Measurements from ENCODE around the gene CEP170B.

Gene CEP170B

DNA sequence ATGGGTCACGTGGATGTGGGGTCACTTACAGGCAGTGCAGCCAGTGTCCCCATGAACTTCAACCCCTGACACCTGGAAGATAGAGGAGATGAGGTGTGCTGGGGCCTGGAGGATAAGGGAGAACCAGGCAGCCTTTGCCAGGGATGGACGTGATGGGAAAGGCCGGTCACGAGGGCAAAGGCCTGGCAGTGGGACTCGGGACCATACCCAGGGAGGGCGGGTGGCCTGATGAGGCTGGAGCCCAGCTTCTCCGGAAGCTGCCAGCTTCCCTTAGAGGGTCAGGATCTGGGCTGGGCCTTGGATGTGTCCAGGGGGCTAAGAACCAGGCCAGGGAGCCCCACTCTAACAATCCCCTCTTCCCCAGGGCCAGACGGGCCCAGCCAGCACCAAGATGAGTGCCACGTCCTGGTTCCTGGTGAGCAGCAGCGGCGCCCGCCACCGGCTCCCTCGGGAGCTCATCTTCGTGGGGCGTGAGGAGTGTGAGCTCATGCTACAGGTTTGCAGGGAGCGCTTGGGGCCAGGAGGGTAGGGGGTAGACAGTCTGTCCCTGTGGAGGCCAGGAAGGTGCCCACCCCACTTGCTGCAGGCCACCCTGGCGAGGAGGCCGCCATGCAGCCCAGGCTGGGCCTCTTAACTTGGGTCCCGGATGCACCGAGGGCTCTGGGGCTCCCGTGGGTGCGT lies 3.1 kb downstream of the CEP170B start:
- no peak for DNase-seq

DNA sequence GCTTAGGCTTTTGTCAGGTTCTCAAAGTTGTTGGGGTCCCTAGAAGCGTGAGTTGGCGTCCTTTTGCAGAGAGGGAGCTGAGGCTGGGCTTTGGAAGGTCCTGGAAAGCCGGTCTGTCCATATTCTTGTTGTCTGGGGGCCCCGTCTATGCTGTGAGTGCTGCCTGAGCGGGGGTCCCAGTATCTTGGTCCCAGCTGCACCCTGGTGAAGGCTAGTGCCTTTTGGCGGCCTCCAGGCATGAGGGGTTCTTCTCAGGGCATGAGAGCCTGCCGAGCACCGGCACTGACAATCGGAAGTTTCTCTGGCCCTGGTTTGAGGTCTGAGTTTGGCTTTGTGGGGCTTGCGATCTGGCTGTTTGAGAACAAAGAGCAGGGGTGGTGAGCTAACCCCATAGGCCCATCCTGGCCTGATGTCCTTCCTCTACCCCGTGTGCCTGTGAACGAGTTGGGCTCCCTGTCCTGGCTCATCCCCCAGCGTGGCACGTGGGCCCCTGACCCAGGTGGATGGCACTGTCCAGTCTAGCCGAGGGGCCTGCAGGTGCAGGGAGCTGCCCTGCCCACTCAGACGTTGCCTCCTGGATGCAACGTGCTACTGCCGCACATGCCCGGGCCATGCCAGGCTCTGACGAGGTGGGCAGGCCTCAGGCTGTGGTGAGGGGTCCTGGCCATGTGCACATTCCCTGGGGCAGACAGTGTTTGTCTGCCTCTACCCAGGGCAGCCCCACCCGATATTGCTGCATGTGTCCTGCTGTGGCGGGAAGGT lies 3.9 kb downstream of the CEP170B start:
- no peak for DNase-seq

DNA sequence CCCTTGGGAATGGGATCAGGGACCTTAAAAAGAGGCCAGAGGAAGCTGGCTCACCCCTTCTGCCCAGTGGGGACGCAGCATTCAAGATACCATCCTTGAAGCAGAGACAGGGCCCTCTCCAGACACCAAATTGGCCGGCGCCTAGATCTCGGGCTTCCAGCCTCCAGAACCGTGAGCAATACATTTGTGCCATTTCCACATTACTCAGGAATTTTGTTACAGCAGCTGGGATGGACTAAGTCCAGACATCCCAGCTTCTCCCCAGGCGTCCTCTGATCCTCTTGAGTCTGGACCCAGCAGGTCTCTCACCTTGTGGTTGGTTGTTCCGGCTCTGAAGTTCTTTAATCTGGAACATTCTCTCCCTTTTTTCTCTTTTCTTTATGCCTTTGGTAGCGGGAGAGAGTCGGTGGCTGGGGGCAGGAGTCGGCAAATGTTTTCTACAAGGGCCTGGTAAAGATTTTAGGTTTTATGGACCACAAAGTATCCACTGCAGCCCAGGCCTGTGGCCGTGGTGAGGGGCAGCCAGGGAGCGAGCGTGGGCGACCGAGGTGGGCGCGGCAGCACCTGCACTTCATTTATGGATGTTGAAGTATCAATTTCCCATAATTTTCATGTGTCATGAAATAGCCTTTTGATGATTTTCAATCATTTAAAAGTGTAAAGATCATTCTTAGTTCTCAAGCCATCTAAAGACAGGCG lies 4.8 kb downstream of the CEP170B start:
- no peak for DNase-seq

DNA sequence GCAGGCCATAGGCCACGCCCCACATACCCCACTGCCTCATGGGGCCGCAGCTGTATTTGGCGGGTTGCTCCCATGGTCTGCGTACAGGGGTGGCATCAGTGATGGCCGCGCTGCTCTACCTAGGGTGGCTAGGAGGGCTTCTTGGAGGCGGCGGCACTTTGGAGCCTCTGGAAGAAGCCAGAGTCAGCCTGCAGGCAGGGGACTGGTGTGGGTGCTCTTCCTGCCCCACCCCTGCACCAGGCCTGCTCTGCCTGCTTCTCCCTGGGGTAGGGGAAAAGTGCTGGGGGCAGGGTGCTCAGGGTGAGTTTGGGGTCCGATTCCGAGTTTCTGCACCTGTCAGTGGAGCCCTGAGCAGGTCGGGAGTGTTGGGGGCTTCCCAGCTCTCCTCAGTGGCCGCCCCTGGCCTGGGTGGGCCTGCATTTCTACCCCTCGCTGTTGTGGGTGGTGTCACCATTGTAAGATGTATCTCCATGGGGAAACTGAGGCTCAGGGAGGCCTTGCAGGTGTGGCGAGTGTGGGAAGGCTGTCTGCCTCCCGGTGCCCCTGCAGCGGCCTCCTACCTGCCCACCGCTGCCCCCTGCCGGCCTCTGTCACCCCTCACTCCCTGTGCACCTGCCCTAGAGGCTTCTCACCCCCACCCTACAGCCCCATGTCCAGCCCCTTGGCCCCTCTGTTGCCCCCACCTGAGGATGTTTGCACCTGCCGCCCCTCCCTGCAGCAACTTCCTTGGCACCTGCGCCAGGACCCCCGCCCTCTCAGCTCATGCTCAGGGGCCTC lies 5.5 kb downstream of the CEP170B start:
- no peak for DNase-seq

DNA sequence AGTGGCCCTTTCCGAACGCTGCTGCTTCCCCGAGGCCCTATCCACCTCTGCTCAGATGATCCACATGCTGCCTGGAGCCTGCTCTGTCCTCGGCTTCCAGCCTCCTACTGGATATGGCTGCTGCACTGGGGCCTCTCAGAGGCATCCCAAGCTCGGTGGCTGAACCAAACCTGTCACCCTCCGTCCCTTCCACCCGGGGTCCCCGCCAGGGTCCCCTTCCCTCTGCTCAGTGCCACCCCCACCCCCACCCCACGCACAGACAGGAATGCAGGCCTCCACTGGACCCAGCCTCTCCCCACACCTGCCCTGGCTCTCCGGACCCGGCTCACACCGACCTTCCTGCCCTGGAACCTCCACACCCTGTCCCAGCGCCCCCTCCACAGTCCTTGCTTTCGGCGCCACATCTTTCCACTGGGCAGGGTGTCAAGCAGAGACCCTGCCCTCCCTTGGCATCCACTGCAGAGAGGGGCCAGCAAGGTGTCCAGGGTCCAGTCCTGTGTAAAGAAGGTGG lies 6.1 kb downstream of the CEP170B start:
- no peak for DNase-seq

DNA sequence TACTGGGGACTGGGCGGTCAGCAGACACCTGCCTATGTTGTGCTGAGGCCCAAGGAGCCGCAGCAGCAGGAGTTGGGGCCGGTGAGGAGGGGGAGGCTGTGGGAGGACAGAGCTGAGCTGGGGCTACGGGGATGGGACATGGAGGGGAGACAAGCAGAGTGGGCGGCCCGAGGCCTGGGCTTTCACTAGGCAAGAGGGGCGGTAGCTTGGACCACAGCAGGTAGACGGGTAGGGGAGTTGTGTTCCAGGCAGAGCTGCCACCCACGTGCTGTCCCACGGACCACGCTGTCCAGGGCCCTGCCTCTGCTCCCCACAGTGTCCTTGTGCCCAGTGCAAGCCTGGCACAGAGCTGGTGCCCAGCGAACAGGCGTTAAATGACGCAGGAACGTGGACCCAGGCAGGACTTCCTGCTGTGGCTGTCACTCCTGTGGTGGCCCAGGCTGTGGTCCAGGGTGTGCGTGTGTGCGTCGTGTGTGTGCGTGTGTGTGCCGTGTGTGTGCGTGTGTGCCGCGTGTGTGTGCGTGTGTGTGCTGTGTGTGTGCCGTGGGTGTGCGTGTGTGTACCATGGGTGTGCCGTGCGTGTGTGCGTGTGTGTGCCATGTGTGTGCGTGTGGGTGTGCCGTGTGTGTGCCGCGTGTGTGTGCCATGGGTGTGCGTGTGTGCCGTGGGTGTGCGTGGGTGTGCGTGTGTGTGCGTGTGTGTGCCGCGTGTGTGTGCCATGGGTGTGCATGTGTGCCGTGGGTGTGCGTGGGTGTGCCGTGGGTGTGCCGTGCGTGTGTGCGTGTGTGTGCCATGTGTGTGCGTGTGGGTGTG lies 6.8 kb downstream of the CEP170B start:
- no peak for DNase-seq

DNA sequence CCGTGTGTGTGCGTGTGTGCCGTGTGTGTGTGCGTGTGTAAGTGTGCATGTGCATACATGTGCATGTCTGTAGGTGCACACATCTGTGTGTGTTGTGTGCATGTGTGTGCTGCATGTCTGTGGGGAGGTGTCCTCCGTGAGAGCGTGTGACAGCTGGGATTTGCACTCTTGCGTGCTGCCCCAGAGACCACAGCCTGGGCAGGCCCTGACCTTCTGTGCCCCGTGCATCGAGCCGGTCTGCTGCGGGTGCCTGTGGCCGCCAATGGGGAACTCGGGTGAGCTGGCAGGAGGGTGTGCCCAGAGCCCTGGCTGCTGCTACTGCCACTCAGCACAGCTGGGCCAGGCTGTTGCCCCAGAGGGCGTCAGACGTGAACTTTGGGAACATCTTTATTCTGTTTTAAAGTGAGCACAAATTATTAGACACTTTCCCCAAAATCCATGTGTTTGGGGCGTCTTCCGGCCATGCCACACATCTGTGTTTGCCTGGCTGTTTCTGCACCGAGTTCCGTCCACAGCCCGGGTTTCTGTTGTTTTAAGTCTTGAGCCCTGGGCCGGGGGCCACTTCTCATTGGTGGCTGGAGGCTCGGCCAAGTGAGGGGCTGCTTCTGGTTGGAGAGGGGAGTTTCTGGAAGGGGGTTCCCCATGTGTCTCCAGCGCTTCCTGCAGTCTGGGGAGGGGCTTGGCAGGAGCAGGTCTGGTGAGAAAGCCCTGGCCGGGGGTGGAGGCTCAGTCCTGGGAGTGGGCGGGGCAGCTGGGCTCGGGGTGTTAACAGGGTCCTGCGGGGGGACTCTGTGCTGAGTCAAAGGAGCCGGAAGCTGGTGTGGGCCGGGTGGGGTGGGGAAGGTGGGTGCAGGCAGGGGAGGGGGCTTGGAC lies 7.6 kb downstream of the CEP170B start:
- DNase-seq = no peak

DNA sequence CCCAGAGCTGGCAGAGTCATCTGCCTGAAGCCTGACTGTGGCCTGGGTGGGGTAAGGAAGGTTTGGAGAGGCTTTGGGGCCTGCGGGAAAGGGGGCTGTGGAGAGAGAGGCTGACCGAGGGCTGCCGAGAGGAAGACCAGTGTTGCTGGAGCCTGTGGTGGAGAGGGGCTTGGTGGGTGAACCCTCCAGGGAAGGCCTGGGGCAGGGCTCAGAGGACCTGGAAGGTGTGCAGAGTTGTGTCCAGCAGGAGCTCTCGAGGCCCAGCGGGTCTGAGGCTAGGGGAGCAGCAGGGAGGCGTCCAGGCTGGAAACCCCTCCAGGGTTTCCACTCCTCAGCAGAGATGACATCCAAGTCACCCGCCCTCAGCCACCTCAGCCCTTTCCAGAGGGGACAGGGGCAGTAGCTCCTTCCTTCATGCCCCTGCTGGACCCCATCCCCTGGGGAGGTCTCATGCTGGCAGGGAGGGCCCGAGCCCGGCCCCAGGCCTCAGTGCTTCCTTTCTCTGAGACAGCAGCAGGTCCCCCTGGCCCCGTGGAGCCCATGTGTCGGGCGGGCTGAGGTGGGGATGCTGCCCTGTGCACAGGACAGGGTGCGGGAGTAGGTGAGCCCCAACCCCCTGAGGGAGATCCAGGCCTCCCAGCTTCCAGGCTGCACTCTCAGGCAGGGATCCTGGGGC lies 8.4 kb downstream of the CEP170B start:
- no peak for DNase-seq

DNA sequence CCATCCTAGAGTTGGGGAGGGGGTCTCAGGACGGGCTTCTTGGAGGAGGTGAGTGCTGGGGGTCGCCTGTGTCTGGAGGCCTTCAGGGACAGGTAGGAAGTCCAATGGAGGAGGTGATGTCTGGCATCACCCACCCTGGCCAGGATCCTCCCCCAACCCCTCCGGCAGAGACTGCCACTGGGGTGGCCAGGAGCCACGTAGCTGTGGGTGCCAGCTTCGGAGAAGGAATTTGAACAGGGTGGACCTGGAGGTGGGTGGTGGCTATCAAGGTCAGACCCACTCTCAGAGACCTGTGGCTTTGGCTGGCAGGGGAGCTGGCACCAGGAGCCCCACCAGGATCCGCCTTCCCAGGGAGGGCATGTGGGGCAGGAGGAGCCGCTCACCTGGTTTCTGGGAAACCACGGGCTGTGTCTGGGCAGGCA lies 9.1 kb downstream of the CEP170B start:
- DNase-seq = no peak

DNA sequence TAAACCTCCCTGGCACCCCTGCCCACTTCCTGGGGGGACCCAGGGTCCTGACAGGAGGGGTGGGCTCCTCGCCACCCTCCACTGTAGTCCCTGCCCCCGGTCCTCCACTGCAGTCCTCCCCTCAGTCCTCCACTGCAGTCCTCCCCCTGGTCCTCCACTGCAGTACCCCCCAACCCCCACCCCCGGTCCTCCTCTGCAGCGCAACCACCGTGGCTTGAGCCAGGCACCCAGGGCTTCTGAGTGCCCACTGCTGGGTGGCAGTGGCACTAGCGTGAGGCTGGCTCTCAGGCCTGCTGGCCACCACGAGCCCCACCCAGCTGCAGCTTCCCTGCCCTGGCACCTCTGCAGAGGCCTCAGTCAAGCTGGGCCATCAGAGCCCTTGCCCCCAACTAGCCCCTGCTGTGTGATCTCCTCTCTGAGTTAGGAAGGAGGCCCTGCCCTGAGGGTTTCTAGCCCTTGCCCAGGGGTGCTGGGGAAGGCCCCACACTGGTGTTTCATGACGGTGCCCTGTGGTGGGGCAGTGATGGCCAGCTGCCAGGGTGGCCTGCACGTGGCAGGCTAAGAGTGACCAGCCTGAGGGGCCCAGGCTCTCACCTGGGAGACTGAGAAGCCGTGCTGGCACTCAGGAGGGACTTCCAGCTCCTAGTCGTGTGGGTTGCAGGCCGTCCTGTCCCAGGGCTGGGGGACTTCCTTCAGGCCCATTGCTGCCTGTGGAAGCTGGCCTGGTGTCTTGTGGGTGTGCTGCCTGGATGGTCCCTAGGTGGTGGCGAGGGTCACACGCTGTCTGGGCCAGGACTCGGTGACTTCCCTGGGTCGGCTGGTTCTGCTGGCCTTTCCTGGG lies 9.7 kb downstream of the CEP170B start:
- DNase-seq = no peak

DNA sequence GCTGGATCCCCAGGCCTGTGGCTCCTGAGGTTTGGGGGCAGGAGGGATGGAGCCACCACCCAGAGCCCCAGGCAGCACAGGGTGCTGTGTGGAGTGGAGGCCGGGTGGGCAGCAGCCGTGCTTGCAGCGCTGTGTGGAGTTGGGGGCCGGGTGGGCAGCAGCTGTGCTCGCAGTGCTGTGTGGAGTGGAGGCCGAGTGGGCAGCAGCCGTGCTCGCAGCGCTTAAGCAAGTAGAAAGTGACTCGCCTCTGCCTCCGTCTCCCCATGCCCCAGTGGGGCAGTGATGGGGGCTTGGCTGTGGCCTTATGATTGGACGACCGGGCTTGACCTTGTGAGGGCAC lies 10.3 kb downstream of the CEP170B start:
- no peak for DNase-seq

DNA sequence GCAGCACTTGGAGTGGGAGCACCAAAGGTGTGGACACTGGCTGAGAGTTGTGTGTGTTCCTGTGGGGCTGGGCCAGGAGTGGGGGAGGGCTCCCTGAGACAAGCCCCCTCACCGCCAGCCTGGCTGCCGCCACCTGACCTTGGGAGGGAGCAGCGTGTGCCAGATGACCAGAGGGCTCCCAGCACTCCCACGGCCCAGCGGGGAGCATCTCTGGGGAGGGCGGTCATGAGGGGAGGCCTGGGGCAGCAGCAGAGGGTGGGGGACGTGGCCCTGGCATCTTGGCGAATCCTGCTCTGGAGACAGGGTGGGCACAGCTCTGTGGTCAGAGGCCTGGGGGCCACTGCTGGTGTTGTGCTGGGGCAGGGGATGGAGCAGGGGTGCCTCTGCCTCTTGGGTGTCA lies 10.7 kb downstream of the CEP170B start:
- DNase-seq = no peak

DNA sequence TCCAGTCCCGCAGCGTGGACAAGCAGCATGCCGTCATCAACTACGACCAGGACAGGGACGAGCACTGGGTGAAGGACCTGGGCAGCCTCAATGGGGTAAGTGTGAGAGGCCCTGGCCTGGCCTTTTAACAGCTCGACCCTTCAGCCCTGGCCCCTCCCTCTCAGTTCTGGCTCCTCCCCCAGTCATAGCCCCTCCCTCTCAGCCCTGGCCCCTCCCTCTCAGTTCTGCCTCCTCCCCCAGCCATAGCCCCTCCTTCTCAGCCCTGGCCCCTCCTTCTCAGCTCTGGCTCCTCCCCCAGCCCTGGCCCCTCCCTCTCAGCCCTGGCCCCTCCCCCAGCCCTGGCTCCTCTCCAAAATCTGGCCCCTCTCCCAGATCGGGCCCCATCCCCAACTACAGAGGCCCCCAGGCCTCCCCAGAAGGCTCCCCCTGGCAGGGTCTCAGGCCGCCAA lies 11.2 kb downstream of the CEP170B start:
- DNase-seq = no peak

DNA sequence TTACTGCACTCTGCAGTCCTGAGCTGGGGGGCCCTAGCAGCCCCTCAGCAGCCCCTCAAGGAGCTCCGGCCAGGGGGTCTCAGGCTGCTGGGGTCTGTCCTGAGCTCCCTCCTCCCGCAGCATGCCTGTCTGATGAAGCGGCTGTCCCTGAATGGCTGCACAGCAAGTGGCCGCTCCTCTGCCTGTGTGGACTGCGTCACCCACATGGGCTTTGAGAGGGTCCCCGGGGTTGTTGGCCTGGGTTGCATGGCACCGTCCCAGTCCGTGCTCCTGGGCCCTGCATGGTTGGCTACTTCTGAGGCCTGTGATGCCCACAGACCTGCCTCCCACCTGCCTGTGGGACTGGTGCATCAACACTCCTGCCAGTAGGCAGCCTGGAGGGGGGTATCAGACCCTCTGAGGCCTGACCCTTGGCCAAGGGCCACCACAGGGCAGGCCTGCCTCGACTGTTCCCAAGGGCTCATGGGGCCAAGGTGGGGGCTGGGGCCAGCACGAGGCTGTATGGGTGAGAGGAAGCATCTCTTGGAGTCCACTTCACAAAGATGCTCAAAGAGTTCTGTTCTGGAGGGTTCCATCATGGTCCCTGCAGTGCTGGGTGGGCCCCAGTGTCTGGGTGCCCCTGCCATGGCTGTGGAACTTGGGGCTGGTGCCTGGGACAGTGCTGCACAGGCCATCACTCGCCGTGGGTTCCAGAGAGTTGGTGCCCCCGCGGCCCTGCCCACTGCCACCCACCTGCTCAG lies 12.2 kb downstream of the CEP170B start:
- no peak for DNase-seq

DNA sequence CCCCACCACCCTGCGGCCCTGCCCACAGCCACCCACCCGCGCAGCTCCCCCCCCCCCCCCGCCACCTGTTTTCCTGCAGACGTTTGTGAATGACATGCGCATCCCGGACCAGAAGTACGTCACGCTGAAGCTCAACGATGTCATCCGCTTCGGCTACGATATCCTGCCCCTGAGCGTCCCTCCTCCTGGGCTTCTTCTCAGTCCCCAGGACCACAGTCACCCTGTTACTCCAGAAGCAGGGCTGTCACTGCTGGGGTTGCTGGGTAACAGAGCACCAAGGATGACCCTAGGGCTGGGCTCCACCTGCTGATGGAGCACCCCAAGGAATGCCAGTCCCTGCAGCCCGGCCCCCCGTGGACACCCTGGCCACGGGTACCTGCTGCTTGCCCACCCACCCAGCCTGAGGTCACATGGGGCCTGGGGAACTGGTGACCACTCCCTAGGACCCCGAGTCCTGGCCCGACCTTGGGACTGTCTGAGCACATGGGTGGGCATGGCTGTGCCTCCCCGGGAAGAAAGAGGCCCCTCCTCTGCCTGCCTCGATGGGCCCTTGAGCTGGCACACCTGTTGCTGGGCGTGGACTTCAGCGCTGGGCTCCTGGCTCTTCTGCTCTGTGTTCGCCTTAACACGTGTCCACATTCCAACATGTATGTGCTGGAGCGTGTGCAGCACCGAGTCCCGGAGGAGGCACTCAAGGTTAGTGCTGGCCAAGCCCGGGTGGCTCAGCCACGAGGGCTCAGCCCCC lies 12.9 kb downstream of the CEP170B start:
- no peak for DNase-seq

DNA sequence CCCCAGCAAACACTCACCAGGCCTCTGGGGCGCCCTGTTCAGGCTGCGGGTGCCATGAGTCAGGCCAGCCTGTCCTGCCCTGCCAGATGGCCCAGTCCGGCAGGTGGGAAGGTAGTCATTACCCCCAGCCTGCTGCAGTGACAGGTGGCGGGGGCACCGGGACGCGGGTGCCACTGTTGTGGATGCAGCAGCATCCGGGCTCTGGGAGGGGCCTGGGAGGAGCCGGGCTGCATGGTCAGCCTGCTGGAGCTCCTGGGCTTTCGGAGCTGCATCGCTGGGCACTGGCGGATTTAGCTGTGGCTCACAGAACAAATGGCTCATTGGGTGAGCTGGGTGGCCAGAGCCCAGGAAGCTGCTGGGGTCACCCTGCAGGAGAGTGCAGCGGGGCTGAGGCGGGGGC lies 13.5 kb downstream of the CEP170B start:
- no peak for DNase-seq

DNA sequence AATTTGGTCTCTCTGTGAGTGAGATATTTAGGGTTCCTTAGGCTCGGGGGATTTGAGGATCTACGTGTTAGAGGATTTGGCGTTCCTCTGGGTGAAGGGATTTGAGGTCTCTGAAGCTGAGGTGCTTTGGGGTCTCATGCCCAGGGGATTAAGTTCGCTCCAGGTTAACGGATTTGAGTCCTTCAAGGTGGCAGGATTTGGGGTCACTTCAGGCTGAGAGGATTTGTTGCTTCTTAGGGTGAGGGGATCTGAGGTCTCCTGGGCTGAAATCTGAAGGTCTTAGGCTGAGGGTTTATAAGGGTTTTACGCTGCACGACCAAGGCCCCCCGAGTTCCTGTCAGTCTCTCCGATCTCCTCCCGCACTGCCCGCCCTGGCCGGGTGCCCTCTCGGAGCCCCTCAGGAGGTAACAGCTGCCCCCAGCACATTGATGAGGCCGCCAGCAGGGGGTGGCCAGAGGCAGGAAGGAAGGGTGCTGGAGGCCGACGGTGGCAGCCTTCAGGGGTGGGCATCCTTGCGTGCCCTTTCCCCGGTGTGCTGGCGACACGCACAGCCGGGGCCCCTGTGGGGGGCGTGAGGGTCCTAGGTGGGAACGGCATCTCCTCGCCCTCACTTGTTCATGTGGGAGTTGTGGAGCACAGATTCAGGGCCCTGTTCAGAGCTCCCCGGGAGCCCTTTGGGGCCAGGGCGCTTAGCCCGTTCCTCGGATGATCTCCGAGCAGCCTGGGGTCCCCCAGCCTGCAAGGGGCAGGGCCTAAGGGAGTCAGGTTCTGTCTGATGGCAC lies 14.3 kb downstream of the CEP170B start:
- no peak for DNase-seq
